ENCODE measurements around the gene TMEM179B.
"Not testable (repeated sequence)": the region's sequence is repeated elsewhere in the genome, so short reads cannot be mapped to it uniquely, and the experiment has no call there.

The TMEM179B gene, protein sequence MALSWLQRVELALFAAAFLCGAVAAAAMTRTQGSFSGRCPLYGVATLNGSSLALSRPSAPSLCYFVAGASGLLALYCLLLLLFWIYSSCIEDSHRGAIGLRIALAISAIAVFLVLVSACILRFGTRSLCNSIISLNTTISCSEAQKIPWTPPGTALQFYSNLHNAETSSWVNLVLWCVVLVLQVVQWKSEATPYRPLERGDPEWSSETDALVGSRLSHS

DNA sequence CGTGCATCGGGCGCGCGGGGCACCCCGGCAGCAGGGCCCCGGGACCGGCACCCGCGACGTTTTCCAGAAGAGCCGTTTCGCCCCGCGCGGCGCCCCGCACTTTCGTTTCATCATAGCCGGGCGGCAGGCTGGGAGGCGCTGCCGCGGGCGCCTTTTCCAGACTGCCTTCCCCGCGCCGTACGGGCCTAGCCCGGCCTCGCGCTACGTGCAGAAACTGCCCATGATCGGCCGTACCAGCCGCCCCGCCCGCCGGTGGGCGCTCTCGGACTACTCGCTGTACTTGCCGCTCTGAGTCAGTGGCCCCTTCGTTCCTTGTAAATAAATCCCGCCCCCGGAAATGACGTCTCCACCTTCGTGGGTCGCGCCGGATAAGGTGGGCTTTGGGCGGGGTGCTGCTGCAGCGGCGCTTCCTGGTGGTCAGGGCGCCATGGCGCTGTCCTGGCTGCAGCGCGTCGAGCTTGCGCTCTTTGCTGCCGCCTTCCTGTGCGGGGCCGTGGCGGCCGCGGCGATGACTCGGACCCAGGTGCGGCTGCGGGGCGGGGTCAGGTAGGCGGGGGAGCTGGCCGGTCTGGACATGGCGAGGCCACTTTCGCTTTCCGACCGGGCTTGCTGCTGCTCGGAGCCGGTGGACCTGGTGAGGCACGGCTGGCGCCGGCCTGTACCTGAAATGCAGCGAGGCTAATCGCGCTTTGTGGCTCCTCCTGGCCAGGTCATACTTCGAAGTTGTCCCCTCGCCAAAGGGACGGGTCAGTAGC, at the start of gene TMEM179B:
Gene TMEM179B (plus strand): TSS at position 398 of the 755 bp plus-strand sequence. CDS start 30 bp downstream, at position 428.
- DNase-seq = peak; percentile 98

DNA sequence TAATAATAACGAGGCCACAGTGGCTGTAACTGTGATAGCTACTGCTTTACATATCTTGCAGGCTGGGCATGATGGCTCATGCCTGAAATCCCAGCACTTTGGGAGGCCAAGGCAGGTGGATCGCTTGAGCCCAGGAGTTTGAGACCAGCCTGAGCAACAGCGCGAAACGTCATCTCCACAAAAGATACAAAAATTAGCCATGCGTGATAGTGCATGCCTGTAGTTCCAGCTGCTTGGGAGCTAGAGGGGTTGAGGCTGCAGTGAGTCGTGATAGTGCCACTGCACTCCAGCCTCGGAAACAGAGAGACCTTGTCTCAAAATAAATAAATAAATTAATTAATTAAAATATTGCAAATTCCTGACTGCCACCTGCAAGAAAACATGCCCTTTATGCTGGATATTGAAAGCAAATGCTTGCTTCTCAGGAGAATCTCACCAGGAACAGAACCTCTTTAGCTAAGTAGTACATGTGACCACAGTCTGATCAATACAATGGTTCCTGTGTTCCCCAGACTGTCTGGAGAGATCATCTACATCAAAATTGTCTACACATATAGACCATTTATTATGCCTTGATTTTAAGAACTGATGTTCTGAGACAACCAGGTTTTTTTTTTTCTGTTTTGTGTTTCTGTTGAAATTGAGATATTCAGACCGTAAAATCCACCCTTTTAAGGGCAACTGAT, 39.6 kb upstream of the TMEM179B start:
- no peak for DNase-seq

DNA sequence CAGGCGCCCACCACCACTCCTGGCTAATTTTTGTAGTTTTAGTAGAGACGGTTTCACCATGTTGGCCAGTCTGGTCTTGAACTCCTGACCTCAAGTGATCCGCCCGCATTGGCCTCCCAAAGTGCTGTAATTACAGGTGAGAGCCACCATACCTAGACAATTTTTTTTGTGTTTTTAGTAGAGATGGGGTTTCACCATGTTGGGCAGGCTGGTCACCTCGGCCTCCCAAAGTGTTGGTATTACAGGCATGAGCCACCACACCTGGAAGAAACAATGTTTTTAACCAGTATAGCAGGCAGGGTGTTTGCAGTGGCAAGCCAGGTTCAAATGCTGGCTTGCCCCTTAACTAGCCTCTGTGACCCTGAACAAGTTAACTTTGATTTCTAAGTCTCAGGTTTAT, 37.3 kb upstream of the TMEM179B start:
- DNase-seq = not testable (repeated sequence)

DNA sequence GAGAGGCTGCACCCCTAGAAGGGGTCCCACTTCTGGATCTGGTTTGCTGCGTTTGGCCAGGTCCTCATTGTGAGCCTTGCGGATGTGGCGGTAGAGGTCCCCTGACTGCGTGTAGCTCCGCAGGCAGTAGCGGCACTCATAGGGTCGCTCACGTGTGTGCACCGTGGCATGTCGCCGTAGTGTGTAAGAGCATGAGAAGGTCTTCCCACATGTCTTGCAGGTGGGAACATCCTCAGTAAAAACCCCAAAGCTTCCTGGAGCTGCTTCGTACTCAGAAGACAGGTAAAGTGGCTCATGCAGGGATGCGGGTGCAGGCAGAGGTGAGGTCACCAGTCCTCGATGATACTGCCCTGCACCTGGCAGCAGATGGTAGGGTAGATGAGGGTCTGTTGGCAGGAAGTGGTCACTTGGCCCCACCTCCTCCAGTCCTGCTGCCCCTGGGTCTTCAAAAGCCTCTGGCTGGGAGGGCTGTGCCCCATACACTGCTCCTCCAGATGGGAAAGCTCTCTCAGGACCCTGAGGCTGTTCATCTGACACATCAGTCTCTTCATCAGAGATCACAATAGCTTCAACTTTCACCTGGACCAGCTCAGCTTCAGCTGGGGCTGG, 34.9 kb upstream of the TMEM179B start:
- DNase-seq = no peak

DNA sequence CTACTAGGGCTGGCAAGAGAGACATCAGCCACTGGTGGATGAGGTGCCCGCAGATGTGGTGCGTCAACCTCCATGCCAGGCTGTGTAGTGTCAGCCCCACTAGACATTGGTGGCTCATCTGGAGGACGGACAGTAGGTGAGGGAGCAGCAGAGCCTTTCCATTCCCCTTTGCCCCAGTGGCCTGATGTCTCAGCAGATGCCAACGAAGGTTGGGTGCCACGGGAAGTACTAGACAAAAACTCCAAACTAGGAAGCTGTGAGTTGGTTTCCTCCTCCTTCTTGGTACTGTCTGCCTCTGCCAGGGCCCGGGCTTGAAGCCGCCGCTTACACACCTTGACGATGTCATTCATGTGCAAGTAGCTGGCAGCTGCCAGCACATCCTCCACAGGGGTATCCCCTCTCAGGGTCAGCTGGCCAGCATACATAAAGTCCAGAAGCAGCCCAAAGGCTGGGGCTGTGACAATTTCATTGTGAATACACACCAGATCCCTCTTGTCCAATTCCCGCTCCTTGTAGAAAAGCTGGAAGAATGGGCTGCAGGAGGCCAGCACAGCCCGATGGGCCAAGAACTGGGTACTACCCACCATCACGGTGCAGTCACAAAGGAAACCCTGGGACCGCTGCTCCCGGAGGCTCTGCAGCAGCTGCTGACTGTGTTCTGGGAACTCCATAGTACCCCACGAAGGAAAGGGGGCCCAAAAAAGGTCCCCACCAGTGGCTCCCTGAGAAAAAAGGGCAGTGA, 34.0 kb upstream of the TMEM179B start:
- no peak for DNase-seq

DNA sequence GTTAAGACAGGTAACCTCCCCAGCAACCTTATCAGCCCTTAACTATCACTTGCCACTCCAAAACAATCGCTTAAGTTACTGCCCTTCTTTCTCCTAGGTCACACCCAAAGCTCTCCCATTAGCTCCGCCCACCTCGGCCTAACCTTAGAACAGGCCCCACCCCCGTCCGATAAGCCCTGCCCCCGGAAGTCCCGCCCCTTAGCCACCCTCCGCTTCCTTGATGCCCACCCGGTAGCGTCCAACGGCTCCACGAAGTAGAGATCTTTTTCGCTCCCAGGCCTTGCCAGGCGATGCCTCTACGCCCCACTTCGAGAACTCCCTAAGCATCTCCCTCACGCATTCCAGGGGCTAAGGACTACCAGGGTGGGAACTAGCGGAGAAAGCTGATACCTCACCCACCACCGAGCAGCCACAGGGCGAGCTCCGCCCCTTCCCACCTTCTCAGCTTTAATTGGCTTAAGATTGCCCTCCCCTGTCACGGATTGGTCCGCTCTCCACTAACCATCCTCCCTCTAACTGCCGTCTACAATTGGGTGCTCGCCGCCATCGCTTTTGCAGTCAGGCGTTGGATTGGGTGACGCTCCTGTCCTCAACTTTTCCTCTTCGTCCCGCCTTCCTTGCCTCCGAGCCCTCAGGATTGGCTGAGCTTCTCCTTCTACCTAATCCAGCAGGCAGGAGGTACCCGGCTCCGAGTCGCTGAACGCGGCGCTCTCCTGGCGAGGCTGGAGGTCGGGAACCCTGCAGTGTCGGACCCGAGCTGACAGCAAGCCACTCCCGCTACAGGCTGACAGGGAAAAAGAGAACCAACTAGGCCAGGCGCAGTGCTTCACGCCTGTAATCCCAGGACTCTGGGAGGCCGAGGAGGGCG, 33.2 kb upstream of the TMEM179B start, which contains the start of gene ZBTB3:
Gene ZBTB3 (minus strand): TSS at position 425 of the 868 bp plus-strand sequence. CDS start 496 bp downstream, outside the sequence.
- peak; percentile 98 for DNase-seq

DNA sequence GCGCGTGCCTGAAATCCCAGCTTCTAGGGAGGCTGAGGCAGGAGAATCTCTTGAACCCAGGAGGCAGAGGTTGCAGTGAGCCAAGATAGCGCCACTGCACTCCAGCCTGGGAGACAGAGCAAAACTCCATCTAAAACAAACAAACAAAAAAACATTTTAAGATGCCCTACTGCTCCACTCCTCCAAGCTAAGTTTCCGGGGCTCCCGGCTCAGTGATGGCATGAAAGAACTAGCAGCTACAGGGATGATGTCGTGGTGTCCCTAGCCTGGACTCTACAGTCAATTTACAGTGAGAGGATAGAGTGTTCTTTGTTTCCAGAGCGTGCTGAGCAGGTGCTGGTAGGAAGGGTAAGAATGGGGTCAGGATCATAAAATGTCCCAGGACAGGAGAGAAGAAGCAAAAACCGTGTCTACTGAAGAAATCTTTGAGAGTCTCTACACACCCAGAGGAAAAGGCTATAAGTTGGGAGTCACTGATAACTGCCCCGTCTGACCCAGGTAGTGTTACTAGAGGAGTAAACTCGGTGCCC, 32.1 kb upstream of the TMEM179B start:
- no peak for DNase-seq

DNA sequence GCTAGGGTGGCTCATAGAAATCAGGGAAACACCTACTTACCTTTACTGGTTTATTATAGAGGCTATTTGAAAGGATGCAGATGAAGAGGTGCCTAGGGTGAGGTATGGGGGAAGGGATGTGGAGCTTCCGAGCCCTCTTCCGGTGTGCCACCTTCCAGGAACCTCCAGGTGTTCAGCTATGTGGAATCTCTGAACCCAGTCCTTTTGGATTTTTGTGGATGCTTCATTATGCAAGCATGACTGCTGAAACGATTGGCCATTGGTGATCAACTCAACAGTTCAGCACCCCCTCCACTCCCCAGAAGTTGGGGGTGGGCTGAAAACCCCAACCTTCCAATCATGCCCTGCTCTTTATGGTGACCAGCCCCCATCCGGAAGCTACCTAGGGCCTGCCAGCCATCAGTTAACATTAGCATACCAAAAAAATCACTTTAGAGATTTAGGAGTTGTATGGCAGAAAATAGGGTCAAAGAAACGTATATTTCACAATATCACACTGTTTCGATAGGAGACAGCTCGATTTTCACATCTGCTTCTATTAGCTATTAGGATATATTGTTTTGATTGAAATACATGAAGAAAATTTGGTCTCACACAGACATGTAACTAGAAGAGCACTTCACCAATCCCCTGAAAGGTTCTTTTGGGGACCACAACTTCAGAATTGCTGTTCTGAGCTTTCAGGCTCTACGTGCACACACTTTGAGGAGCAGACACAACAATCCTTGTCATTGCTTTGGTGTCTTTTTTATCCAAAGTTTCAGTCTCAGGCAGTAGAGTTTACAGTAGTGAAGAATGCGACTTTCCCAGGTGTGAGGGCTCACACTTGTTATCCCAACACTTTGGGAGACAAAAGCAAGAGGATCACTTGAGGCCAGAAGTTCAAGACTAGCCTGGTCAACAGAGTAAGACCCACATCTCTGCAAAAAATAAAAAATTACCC, 29.1 kb upstream of the TMEM179B start:
- DNase-seq = no peak

DNA sequence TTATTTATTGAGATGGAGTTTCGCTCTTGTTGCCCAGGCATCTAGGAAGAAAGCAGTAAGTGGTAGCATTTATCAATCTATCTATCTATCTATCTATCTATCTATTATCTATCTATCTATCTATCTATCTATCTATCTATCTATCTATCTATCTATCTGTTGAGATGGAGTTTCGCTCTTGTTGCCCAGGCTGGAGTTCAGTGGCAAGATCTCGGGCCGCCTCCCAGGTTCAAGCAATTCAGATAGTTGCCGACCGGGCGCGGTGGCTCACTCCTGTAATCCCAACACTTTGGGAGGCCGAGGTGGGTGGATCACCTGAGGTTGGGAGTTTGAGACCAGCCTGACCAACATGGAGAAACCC, 26.4 kb upstream of the TMEM179B start:
- DNase-seq = not testable (repeated sequence)

DNA sequence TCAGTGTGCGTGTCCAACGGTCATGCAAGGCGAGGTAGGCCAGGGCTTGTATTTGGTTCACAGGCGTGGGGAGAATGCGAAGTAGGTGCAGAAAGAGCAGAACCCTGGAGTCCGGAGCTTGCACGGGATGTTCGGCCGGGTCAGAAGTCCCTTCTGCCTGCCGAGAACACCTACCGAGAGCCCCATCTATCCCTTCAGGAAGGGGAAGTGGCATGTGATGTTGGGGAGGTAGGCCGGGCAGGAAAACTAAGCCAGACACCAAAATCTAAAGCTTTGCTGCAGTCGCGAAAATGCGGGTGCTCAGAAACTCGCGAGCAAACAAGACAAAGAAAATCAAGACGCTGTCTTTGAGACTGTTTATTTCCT, 16.4 kb upstream of the TMEM179B start:
- DNase-seq = peak; percentile 35

DNA sequence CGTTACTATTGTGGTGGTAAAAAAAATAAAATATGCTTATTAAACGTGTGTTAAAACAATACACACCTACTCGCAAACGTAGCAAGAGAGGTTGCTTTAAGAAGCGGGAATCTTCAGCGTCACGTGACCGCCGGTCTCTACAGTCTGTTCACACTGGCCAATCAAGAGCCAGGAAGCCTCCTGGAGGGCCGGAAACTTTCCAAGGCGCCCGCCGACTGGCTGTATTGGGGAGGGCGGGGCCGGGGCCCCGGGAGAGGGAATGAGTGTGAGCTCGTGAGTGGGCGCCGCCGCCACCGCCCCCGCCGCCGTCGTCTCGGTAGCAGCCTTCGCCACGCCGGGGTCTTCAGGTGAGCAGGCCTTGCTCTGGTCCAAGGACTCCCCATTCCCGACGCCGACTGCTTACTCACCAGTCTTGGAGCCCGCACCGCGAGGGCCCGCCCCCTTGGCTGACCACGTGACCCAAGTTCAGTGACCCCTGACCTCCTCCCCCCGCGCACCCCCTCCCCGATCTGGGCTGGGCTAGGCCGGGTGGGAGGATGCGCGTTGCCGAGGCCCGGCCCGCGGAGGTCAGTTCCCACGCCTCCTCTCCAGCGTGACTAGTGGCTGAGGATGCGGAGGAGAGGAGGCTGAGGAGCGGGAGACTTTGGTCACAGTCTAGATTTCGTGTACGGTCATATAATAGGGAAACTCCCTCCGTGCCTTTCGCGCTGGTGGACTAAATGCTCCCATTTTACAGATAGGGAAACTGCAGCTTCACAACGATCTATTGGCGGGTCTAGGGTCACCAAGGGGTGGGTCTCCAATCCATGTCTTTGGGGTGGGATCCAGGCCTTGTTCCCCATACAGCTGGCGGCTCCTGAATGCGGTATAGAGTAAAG, 15.8 kb upstream of the TMEM179B start, which contains the start of gene TAF6L:
Gene TAF6L (plus strand): TSS at position 253 of the 878 bp plus-strand sequence. CDS start 4,388 bp downstream, outside the sequence.
- peak; percentile 96 for DNase-seq

DNA sequence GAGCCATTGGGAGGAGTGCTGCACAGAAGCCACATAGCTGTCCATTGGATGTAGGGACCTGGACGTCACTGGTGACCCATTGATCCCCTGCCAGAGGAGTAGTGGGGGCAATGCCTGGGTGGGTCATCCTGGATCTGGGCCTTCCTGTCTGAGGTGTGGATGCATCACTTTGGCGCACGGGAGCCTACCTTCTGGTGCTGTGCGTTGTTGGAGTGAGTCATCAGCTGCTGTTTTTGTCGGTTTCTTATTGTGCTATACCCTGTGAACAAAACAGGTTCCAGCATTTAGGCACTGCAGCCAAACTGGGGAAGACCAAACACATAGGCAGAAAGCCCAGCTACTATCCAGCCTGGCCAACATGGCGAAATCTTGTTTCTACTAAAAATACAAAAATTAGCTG, 12.8 kb upstream of the TMEM179B start:
- DNase-seq = no peak

DNA sequence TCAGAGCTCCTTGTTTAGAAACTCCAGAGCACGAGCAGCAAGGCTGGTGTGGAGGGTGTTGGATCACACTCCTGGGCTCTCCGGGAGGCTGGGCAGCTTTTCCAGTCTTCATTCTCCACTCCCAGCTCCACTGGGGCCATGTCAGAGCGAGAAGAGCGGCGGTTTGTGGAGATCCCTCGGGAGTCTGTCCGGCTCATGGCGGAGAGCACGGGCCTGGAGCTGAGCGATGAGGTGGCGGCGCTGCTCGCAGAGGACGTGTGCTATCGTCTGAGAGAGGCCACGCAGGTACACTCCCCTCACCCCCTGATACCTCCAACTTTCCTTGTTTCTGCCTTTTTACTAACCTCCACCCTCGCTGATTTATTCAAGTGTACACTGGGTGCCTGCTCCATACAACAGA, 11.6 kb upstream of the TMEM179B start:
- DNase-seq = no peak

DNA sequence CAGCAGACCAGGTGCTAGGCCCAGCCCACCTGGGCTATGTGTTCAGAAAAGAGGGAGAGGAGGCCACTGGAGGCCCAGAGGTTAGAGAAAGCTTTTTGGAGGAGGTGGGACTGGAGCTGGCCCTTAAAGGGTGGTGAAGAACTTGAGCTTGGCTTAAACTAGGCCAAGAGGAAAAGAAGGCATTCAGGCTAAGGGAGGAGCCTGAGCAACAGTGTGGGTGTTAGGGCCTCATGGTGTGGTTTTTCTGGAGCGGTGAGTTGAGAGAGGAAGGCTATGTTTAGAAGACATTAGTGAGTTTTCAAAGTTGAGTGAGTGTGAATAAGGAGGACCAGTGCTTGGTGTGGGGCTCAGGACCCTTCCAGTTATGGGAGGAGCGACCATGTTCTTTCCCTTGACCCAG, 9.8 kb upstream of the TMEM179B start:
- DNase-seq = no peak

DNA sequence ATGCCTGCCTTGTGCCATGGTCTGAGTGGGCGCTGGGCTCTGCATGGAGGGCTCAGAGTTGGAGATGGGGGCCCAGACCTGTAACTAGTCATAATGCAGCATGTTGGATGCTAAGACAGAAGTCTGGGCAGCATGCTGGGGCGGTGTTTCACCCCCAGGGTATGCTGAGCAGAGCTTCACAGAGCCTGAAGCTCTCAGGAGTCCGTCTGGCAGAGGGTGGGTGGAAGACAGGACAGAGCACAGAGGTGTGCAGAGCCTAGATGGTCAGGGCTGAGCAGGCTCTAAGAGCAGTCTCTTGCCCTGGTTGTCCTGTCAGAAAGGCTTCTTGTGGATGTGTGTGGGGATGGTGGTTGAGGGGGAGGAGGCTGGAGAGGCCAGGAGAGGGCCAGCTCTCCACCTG, 8.8 kb upstream of the TMEM179B start:
- no peak for DNase-seq

DNA sequence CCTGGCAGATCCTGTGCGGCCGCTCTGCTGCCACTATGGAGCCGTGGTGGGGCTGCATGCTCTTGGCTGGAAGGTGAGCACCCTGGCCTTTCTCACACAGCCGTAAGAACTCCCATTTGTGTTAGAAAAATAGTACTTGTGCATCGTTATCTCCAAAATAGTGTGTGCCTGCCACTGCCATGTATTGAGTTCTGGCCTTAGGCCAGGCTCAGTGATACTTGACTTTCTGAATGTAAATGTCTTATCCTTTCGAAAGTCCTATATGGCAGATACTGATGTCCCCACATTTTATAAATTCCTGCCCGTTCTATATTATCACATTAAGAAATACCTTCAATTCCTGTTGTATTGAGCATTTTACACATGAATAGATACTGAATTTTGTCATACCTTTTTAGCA, 4.4 kb upstream of the TMEM179B start:
- no peak for DNase-seq

DNA sequence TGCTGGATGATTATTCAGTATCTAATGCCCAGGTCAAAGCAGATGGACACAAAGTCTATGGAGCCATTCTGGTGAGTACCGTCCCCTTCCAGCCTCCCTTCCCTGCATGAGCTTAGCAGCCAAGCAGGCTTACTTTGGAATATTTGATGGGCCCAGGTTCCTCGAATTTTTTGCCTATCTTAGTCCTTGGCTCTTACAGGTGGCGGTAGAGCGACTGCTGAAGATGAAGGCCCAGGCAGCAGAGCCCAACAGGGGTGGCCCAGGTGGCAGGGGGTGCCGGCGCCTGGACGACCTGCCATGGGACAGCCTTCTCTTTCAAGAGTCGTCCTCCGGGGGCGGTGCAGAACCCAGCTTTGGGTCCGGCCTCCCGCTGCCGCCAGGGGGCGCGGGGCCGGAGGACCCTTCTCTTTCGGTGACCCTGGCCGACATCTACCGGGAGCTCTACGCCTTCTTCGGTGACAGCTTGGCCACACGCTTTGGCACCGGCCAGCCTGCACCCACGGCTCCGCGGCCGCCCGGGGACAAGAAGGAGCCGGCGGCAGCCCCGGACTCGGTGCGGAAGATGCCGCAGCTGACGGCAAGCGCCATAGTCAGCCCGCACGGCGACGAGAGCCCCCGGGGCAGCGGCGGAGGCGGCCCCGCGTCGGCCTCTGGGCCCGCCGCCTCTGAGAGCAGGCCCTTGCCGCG, 741 bp upstream of the TMEM179B start:
- peak; percentile 78 for DNase-seq

DNA sequence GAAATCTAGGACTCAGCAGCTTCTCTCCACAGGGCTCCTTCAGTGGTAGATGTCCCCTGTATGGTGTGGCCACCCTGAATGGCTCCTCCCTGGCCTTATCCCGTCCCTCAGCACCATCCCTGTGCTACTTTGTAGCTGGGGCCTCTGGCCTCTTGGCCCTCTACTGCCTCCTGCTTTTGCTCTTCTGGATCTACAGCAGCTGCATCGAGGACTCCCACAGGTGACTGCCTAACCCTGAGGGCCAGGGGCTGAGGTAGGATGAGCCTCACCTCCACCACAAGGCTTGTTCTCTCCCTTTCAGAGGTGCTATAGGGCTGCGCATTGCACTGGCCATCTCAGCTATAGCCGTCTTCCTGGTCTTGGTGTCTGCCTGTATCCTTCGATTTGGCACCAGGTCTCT, 1.8 kb downstream of the TMEM179B start:
- no peak for DNase-seq

DNA sequence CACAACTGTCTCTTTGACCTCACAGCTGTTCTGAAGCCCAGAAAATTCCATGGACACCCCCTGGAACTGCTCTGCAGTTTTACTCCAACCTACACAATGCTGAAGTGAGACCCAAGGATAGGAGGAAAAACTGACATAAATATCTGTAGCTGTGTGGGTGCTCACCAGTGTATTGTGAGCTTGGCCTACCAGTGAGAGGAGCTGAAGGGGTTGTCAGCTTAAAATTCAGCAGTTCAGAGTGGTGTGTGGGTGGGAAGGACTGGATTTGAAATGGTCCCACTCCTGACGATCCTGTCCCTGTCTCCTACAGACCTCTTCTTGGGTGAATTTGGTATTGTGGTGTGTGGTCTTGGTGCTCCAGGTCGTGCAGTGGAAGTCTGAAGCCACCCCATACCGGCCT, 2.4 kb downstream of the TMEM179B start:
- no peak for DNase-seq

All from NCI-H1436 (cell line).